Left lung (tissue), 10 donors: ENCODE results near the gene SEC14L1. TPM values are rescaled to one million over a fixed set of nuclear protein-coding genes. Genes with fewer than 3 reads are reported as not detected.

Source experiments
- ATAC-seq: fragments of 200-7000 bp; cut with Tn5 transposase; one replicate; pipeline ENCODE4 v1.9.1; 2020; ENCODE audit warnings: moderate library complexity
- DNase-seq, 4 donors: peaks; one replicate each; pipeline ENCODE4 v3.0.0-alpha.2; 2013 to 2020
- H3K27ac ChIP-seq, 2 donors: fragments of 200-600 bp; sonication (generic) in 1 of 2; one replicate each; pipeline versions ENCODE4 v1.5.0 to v1.8.0; 2020 to 2021
- H3K27me3 ChIP-seq, 2 donors: fragments of 200-600 bp; sonication (generic) in 1 of 2; one replicate each; pipeline versions ENCODE4 v1.5.0 to v1.8.0; 2020 to 2021
- H3K36me3 ChIP-seq, 2 donors: fragments of 200-600 bp; sonication (generic) in 1 of 2; one replicate each; pipeline versions ENCODE4 v1.5.0 to v1.8.0; 2020 to 2021
- H3K4me1 ChIP-seq, 2 donors: fragments of 200-600 bp; one replicate each; pipeline ENCODE4 v1.8.0; 2021
- H3K4me3 ChIP-seq, 2 donors: fragments of 200-600 bp; sonication (generic) in 1 of 2; one replicate each; pipeline versions ENCODE4 v1.5.0 to v1.8.0; 2020 to 2021; ENCODE audit warnings: mild to moderate bottlenecking in 1 of 2
- H3K9me3 ChIP-seq, 2 donors: fragments of 200-600 bp; sonication (generic) in 1 of 2; one replicate each; pipeline versions ENCODE4 v1.5.0 to v1.8.0; 2020 to 2021
- CTCF ChIP-seq, 2 donors: fragments of 200-600 bp; sonication (generic) in 1 of 2; IDR thresholded peaks; one replicate each; pipeline versions ENCODE4 v1.5.0 to v1.8.0; 2021; ENCODE audit warnings: antibody characterized with exemption in 2 of 2
- intact Hi-C, 2 donors: fragments of 100-400 bp; cut with DNase I; formaldehyde crosslinking; loops; one replicate each; pipeline versions ENCODE4 v1.11.2 to v1.14.2; 2022
- polyA plus RNA-seq, 6 donors: library from polyadenylated mRNA; unstranded; fragments of 120-200 nt; gene quantifications; one replicate each; pipeline ENCODE4 v1.2.1, GENCODE V29; 2013; ENCODE audit not compliant: insufficient read length in 6 of 6
- total RNA-seq, 2 donors: library from RNA; stranded (reverse); fragmentation: NEBNext Ultra II Directional; extraction: Animal tissue kit (Norgen Biotek cat#: 25700); gene quantifications; one replicate each; pipeline ENCODE4 v1.2.1, GENCODE V29; 2021
- donor health status: DM: no; HTN: yes; CAD: no.
- donor health status: DM: no; HTN: no; CAD: no.

Gene SEC14L1
- total and polyA plus RNA-seq, 8 donors, result 79.0 to 151 (median 84.5) TPM

- peaks cover 0 to 88% of the 10 kb centered on the region in 2 donors for H3K36me3 ChIP-seq
- no peak for DNase-seq
- no peaks in the 10 kb centered on the region for H3K27me3 ChIP-seq
- H3K27ac ChIP-seq, result no peak overlapping the region
- intact Hi-C loops, result loop anchor here in 1 of 2 donors (10.0 kb wide), 1 partner anchor 99 kb away; no protein-coding TSS in a partner anchor
- no peak for ATAC-seq
- TF ChIP-seq CTCF (IDR thresholded peaks at IDR 0.05), result no peak
- peaks cover 0 to 11% of the 10 kb centered on the region in 2 donors for H3K4me1 ChIP-seq
- H3K9me3 ChIP-seq, result no peaks in the 10 kb centered on the region
- H3K4me3 ChIP-seq, result no peak overlapping the region
Observed at GRCh38 chr17:77194179-77194578, 53.4 kb downstream of the SEC14L1 start.

- intact Hi-C loops, result loop anchor here in 1 of 2 donors (10.0 kb wide), 1 partner anchor 101 kb away; no protein-coding TSS in a partner anchor
- ATAC-seq (no peak), DNase-seq (no peak)
- peaks cover 0 to 2% of the 10 kb centered on the region in 2 donors for H3K4me1 ChIP-seq
- H3K4me3 ChIP-seq, result no peak overlapping the region
- H3K27me3 ChIP-seq, result no peaks in the 10 kb centered on the region
- no peak for TF ChIP-seq CTCF (IDR thresholded peaks at IDR 0.05)
- peaks cover 0 to 100% of the 10 kb centered on the region in 2 donors for H3K36me3 ChIP-seq
- no peaks in the 10 kb centered on the region for H3K9me3 ChIP-seq
- H3K27ac ChIP-seq, result no peak overlapping the region
Observed at GRCh38 chr17:77196251-77196650, 55.5 kb downstream of the SEC14L1 start.

GRCh38 chr17:77197115-77197514, 56.3 kb downstream of the SEC14L1 start:
- H3K27ac ChIP-seq, result no peak overlapping the region
- H3K4me1 ChIP-seq, result peaks cover 0 to 6% of the 10 kb centered on the region in 2 donors
- H3K27me3 ChIP-seq, result no peaks in the 10 kb centered on the region
- intact Hi-C loops, result loop anchor here in 1 of 2 donors (10.0 kb wide), 1 partner anchor 102 kb away; no protein-coding TSS in a partner anchor
- H3K9me3 ChIP-seq, result no peaks in the 10 kb centered on the region
- DNase-seq (no peak), ATAC-seq (no peak)
- TF ChIP-seq CTCF (IDR thresholded peaks at IDR 0.05), result no peak
- H3K36me3 ChIP-seq, result peaks cover 0 to 100% of the 10 kb centered on the region in 2 donors
- no peak overlapping the region for H3K4me3 ChIP-seq

GRCh38 chr17:77200711-77201110, 59.9 kb downstream of the SEC14L1 start:
- intact Hi-C loops, result loop anchor here in 1 of 2 donors (10.0 kb wide), 2 partner anchors 56 to 106 kb away; partner anchors contain the start of gene SEC14L1
- ATAC-seq (peak; percentile 50), DNase-seq (peak in 1 of 4 donors; percentile 50)
- no peak for TF ChIP-seq CTCF (IDR thresholded peaks at IDR 0.05)
- peaks cover 0 to 100% of the 10 kb centered on the region in 2 donors for H3K36me3 ChIP-seq
- H3K27ac ChIP-seq, result peak overlapping the region in 1 of 2 donors; percentile 44
- H3K27me3 ChIP-seq, result no peaks in the 10 kb centered on the region
- no peak overlapping the region for H3K4me3 ChIP-seq
- H3K9me3 ChIP-seq, result no peaks in the 10 kb centered on the region
- H3K4me1 ChIP-seq, result peaks cover 0 to 10% of the 10 kb centered on the region in 2 donors

GRCh38 chr17:77203436-77203835, 62.7 kb downstream of the SEC14L1 start:
- Histone ChIP-seq H3K9me3 (no peaks in the 10 kb centered on the region), H3K4me3 (no peak overlapping the region), H3K4me1 (peaks cover 0 to 38% of the 10 kb centered on the region in 2 donors), H3K27ac (no peak overlapping the region), H3K27me3 (no peaks in the 10 kb centered on the region), H3K36me3 (peaks cover 0 to 100% of the 10 kb centered on the region in 2 donors)
- DNase-seq (no peak), ATAC-seq (no peak)
- TF ChIP-seq CTCF (IDR thresholded peaks at IDR 0.05), result no peak
- intact Hi-C loops, result loop anchor here in 1 of 2 donors (10.0 kb wide), 2 partner anchors 59 to 109 kb away; partner anchors contain the start of gene SEC14L1
